NCI-H128 (cell line): ENCODE data around the gene ANKHD1.

Experiments used
- DNase-seq: peaks from one replicate; lab custom pipeline; 2025; ENCODE audit not compliant: unreplicated experiment; lab: John Stamatoyannopoulos, UW

Gene ANKHD1

DNA sequence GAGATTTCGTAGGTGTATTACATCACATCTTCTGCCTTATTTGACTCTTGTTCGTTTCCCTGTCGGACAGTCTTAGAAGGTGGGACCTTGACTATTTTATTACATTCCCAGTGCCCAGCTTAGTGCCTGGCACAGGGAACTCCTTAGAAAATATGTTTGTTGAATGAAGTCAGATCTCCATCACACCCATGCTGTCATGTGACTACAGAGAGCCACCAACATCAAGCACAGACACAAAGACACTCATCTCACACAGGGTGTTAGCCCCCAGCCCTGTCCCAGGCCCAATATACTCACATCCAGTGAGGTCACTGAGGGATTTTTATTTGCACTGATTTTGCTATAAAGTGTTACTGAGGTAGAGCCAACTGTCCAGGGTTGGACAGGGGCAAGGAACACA is 156.3 kb downstream of the ANKHD1 start:
- DNase-seq = no peak

DNA sequence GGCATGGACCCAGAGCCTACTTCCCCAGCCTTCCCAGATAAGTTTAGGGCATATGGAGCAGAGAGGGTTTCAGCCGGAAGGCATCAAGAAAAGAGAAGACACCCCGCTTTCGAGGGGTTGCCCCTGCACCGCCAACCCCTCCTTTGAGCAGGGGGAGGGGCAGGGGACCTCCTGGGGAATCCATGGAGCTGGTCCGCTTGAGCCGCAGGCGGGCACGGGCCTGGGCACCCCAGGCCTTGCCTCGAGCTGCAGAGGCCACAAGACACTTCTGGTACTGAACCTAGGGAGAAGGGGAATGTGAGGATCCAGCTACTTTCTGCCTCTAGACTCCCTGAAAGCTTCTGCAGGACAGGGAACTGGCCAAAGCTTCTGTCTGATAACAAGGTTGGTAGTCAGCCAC is 156.9 kb downstream of the ANKHD1 start:
- no peak for DNase-seq

DNA sequence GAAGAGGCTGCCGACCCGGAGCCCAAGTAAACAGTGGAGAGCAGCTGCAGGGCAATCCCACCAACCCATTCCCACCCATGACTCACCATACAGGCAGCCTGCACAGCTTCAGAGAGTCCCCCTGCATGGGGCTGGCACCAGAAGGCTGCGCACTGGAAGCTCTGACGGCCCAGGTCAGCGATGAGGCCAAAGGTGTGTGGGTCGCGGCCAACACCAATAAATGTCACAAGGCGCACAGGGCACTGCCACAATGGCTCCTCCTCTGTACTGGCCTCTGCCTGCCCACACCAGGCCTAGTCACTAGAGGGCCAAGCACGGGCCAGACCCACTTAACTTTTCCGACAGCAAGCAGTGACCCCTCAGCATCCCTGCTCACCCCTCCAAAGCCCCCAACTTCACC is 158.6 kb downstream of the ANKHD1 start:
- DNase-seq = no peak

DNA sequence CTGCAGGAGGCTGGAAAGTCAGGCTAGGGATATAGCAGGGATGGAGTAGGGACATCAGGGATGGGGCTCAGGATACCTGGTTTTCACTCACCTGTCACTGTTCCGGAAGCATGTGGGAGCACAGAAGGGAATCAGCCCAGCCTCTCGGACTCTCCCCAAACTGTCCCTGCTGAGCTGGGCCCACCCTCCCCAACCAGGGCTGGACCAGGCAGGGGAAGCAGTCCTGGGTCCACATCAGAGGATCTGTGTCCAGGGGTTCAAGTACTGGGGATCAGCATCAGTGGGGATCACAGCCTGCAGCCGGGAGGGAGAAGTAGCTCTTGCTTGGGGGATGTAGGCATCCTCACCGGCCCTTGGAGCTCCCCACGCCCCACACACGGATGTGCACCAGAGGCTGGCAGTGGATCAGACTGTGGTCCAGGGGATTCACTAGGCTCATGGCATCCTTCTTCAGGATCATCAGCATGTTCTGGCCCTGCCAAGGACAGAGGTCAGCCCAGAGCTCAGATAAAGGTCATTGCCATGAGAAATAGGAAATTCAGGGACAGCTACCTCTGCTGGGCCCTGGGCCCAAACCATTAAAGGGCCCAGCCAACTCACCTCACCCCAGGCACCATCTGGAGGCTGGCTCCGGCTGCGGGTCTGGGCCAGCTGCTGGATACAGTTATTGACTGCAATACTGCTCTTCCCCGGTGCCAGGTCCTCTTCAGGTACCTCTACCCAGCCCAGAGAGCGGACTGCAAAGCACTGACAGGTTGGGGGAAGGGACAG is 160.3 kb downstream of the ANKHD1 start:
- no peak for DNase-seq

DNA sequence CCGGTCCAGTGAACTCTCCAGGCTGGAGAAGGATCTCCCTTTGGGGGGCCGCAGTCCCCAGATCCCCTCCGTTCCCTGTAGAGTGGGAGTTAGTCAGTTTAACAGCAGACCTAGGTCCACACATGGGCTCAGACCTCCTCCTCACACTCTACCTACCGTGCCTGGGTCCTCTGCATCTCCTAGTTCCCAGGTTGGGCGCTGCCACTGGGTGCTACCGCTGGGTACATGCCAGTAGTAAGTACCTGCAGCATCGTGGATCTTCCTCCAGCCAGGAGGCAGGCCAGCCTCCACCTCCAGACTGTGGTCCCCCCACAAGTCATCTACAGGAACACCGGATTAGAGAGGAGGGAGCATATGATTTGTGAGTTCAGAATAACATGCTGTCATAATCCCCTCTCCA is 162.0 kb downstream of the ANKHD1 start:
- DNase-seq = no peak

DNA sequence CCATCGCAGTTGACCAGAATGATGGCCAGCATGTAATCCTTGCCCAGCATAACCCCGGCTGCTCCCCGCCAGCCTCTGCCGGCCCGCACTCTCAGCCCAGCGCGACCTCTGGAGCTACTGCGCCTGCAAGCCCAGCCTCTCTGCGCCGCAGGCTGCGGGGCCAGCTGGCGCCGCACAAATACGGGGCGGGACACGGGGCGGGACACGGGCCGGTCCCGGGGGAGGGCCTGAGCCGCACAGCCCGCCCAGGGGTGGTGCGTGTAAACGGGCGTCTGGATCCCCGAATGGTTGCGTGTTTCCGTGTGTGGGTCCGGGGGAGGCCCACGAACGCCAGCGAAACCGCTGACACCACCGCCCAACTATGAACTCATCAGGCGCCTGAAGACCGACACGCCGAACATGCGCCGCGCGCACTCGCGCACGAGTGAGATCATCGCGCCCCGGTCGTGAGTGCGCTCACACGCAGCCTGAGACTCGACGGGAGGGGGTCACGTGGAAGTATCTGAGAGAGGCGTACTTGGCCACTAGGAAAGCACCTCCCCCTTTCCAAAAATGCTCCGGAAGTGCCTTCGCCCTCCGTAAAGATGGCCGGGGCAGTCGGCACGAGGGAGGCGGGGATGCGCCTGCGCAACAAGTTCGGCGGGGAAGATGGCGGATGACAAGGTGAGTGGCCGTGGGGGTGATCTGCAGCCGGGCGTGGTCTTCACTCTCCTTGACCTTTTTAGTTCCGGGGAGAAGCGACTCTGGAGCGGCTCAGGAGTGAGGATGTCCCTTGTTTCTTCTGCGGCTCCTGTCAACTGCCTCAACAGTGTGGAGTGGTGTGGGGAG is 162.8 kb downstream of the ANKHD1 start, which contains the start of the genes APBB3 and SLC35A4:
Gene APBB3 (minus strand): TSS at position 403 of the 828 bp plus-strand sequence. CDS start 353 bp downstream, at position 50.
Gene SLC35A4 (plus strand): TSS at position 633 of the 828 bp plus-strand sequence. CDS start 2,342 bp downstream, outside the sequence.
- peak; percentile 84 for DNase-seq

DNA sequence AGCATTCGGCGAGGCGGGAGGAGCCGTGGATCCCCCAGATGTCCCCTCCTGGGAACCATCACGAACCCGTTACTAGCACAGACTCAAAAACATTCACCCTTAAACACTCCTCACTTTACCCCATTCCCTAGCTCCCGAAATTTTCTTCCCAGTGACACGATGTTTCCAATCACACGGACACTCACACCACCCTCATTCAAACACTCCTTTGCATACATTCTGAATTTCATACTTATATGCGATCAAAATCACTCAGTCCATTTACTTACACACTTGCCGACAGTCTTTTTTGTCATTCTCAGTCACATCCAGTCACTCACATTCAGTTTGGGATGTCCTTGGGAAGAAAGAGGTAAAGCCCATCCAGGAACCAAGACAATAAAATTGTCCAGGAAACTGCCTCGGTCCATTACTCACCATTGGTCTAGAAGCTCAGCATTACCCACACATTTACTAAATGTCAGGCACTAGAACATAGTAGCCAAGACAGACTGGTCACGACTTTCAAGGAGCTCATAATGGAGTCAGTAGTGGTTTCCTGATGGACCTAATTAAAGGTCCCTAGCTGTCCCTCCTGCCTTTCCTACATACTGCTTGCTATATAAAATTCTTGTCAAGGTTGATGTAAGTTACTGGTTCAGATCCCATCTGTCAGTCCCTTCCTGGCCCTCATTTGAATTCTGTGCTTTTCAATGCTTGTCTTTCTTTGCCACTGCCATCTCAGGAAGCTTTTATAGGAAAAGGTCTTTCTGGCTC is 163.6 kb downstream of the ANKHD1 start:
- DNase-seq = no peak

DNA sequence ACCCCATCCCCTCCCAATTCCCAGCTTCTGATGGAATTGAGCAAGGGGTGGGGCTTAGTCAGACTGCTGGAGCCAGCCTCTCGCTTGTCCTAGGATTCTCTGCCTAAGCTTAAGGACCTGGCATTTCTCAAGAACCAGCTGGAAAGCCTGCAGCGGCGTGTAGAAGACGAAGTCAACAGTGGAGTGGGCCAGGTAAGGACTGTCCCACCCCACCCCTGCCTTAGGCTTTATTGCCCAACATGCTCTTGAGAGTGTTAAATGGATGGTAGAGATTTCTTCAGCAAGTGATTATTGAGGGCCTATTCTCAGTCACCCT is 164.1 kb downstream of the ANKHD1 start:
- no peak for DNase-seq

DNA sequence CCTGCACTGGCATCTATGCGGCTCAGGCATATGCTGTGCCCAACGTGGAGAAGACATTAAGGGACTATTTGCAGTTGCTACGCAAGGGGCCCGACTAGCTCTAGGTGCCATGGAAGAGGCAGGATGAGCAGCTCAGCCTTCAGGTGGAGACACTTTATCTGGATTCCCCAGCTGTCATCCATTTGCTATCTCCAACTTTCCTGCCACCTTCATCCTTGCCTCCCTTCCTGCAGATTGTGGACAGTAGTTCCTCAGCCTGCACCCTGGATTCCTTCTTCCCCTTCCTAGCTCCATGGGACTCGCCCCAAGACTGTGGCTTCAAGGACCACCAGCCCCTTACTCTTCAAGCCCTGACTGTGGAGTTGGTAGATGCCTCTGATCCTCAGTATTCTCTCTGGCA is 165.0 kb downstream of the ANKHD1 start:
- no peak for DNase-seq

DNA sequence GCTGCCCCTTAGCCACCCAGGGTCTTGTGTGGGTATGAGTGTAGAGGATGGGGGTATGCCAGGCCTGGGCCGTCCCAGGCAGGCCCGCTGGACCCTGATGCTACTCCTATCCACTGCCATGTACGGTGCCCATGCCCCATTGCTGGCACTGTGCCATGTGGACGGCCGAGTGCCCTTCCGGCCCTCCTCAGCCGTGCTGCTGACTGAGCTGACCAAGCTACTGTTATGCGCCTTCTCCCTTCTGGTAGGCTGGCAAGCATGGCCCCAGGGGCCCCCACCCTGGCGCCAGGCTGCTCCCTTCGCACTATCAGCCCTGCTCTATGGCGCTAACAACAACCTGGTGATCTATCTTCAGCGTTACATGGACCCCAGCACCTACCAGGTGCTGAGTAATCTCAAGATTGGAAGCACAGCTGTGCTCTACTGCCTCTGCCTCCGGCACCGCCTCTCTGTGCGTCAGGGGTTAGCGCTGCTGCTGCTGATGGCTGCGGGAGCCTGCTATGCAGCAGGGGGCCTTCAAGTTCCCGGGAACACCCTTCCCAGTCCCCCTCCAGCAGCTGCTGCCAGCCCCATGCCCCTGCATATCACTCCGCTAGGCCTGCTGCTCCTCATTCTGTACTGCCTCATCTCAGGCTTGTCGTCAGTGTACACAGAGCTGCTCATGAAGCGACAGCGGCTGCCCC is 165.6 kb downstream of the ANKHD1 start:
- no peak for DNase-seq

DNA sequence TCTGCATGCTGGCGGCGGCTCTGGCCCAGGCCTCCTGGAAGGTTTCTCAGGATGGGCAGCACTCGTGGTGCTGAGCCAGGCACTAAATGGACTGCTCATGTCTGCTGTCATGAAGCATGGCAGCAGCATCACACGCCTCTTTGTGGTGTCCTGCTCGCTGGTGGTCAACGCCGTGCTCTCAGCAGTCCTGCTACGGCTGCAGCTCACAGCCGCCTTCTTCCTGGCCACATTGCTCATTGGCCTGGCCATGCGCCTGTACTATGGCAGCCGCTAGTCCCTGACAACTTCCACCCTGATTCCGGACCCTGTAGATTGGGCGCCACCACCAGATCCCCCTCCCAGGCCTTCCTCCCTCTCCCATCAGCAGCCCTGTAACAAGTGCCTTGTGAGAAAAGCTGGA is 166.2 kb downstream of the ANKHD1 start:
- DNase-seq = no peak

DNA sequence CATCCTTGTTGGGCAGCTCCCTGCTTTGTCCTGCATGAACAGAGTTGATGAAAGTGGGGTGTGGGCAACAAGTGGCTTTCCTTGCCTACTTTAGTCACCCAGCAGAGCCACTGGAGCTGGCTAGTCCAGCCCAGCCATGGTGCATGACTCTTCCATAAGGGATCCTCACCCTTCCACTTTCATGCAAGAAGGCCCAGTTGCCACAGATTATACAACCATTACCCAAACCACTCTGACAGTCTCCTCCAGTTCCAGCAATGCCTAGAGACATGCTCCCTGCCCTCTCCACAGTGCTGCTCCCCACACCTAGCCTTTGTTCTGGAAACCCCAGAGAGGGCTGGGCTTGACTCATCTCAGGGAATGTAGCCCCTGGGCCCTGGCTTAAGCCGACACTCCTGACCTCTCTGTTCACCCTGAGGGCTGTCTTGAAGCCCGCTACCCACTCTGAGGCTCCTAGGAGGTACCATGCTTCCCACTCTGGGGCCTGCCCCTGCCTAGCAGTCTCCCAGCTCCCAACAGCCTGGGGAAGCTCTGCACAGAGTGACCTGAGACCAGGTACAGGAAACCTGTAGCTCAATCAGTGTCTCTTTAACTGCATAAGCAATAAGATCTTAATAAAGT is 166.9 kb downstream of the ANKHD1 start:
- DNase-seq = no peak

DNA sequence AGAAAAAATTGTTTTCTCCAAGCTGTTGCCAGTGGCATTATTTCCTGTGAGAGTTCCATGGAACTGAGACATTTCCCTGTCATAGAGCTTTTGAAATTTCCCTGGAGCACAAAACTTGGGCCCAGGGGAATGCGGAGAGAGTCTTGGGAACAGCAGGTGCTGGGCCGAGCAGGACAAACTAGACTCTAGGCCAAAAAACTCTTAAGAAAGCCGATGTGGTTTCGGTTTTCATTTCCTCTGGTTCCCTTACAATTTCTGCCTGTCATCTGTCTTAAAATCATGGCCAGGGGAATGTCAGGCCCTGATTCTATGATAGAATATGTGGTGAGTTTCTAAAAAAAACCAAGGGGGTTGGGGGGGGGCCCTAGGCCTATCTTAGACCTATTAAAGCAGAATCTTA is 167.6 kb downstream of the ANKHD1 start:
- DNase-seq = no peak

DNA sequence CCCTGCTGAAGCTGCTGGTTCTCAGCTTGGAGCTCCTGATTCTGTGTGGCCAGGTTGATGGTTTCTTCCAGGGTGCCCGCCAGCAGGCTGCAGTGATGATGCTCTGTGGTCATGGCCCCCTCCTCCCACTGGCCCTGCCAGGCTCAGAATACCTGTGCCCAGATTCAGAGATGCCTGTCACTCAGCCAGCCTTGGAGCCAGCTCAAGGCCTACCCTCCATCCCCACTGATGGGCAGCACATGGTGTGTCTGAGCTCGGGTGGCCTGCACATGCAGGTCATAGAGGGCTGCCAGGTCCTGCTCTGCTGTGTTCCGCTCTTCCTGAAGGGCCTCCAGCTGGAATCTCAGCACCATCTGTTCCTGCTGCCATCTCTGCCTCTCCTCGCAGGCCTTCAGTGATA is 168.4 kb downstream of the ANKHD1 start:
- DNase-seq = no peak

DNA sequence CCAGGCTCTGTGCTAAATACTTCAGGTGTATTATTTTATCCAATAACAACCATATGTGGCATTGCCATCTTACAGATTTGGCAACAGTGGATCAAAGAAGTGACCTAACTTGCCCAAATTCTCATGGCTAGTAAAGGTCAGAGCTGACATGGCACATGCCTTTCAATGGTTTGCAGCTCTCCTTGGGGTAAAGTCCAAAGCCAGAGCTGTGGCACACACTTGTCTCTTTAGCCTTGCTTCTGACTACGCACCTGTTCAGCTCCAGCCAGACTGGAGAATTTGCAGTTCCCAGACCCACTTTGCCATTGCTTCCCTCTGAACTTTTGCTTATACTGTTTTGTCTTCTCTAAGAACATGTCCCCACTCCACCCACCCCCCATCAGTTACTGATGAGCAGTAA is 168.9 kb downstream of the ANKHD1 start:
- no peak for DNase-seq

DNA sequence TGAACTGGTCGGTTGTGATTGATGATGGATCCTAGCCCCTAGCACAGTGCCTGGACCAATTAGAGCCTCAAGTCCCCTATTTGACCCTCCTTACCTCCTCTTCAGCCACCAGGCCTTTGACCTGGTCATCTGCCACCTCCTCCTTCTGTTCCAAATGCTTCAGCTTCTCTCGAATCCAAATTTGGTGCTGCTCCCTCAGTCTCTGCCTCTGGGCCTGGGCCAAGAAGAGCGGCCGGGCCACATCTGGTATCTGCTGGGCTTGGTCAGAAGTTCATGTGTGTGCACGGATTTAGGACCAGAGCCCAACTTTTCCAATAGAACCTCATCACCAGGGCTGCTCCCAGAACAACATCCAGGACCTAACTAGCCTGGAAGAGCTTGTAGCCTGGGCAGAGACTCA is 169.5 kb downstream of the ANKHD1 start:
- DNase-seq = no peak

DNA sequence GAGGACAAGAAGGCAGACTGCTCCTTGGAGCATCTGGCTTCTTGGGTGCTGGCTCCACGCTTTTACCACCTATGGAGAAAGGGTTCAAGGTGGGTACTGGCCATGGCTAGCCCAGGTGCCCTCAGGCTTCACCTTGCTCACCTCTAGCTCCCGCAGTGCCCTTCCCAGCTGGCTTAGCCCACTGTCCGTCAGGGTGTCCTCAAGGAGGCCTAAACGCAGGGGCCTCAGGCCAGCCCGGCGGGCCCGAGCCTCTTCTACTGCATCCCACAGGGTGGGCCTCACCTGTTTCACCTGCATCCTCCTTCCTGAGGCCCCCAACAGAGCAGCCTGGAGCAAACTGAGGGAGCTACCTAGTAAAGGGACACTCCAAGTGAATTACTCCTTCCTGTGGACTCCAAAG is 172.1 kb downstream of the ANKHD1 start:
- no peak for DNase-seq

DNA sequence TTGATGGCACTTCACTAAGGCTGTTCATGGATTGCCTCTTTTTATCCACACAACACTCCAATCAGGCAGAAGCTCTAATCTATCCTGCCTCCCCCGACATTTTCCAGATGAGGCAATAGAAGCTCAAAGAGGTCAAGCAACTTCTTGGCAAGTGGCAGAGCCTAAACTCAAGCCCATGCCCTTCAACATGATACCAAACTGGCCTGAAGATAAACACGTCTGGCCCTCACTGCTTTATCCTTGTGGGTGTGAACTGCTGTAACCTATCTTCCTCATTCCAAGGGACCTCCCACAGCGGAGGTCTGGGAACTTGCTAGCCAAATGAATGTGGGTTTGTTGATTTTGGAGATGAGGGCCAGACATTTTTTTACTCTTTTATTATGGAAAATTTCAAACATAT is 172.5 kb downstream of the ANKHD1 start:
- DNase-seq = no peak

DNA sequence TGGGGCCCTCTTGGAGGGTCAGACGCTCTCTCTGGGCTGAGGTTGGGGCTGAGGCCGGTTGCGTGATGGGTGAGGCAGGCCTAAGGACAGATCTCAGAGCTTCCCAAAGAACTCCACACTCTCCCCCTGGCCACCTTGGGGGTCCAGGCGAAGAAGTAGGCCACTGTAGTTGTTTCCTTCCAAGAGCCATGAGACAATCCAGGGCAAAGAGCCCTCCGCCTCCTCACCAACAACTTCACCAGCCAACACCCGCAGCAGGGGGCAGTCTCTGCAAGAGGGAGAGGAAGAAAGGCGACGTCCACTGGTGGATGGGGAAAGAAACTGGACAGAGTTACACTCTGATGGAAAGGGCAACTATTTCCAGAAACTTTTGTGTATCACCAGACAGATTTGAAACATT is 173.7 kb downstream of the ANKHD1 start:
- DNase-seq = no peak

DNA sequence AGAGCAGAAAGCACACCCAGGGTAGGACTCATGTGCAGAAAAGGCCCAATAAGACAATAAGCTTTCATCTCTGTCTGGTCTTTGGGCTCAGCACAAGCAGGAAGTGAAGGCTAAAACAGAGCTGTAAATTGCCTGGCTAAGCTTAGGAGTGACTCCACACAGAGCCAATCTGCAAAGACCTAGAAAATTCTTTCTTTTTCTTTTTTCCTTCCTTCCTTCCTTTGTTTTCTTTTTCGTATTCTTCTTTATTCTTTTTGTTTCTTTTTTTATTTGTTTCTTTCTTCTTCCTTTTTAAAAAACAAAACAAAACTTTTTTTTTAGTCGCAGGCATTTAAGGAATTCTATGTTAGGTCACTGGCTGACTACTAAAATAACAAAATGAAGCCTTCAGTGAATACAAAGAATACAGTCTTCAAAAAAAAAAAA is 175.2 kb downstream of the ANKHD1 start:
- no peak for DNase-seq
